Liver (tissue), 9 donors: Measurements from ENCODE around the gene TRIM26. TPM values are rescaled to one million over a fixed set of nuclear protein-coding genes. Genes with fewer than 3 reads are reported as not detected.

Experiments used
- DNase-seq: peaks from one replicate; pipeline ENCODE4 v3.0.0-alpha.2; 2017; ENCODE audit warnings: low spot score
- H3K27ac ChIP-seq, 2 donors: one replicate each; pipeline ENCODE4 v1.7.0; 2013; ENCODE audit warnings: inconsistent platforms in 2 of 2, low read length in 2 of 2, control low read depth in 1 of 2, low read depth in 1 of 2, mild to moderate bottlenecking in 1 of 2
- H3K27me3 ChIP-seq, 4 donors: one replicate each; pipeline versions ENCODE4 v1.6.1 to v1.7.0; 2013; ENCODE audit warnings: low read length in 3 of 4, inconsistent platforms in 1 of 4, mild to moderate bottlenecking in 1 of 4, moderate library complexity in 1 of 4; ENCODE audit not compliant: control insufficient read depth in 4 of 4, insufficient read depth in 4 of 4
- H3K36me3 ChIP-seq, 4 donors: one replicate each; pipeline versions ENCODE4 v1.6.1 to v1.7.0; 2013; ENCODE audit warnings: low read length in 3 of 4, mild to moderate bottlenecking in 3 of 4, low read depth in 1 of 4, moderate library complexity in 1 of 4; ENCODE audit not compliant: control insufficient read depth in 4 of 4, insufficient read depth in 3 of 4
- H3K4me1 ChIP-seq, 4 donors: one replicate each; pipeline versions ENCODE4 v1.6.1 to v1.7.0; 2013; ENCODE audit warnings: low read length in 3 of 4, mild to moderate bottlenecking in 3 of 4, moderate library complexity in 1 of 4; ENCODE audit not compliant: control insufficient read depth in 4 of 4, insufficient read depth in 4 of 4
- H3K4me3 ChIP-seq, 3 donors: one replicate each; pipeline versions ENCODE4 v1.6.1 to v1.7.0; 2013; ENCODE audit warnings: low read length in 3 of 3, control low read depth in 1 of 3, low read depth in 1 of 3, mild to moderate bottlenecking in 1 of 3
- H3K9ac ChIP-seq, 2 donors: one replicate each; pipeline ENCODE4 v1.7.0; 2013; ENCODE audit warnings: low read length in 2 of 2, mild to moderate bottlenecking in 2 of 2, moderate library complexity in 2 of 2, control low read depth in 1 of 2, low read depth in 1 of 2
- H3K9me3 ChIP-seq, 4 donors: one replicate each; pipeline versions ENCODE4 v1.6.1 to v1.7.0; 2013; ENCODE audit warnings: low read length in 3 of 4; ENCODE audit not compliant: control insufficient read depth in 4 of 4
- EGR1 ChIP-seq, 2 donors: IDR thresholded peaks; 2 replicates each; pipeline ENCODE4 v1.6.1; 2016 to 2018; ENCODE audit warnings: antibody characterized with exemption in 2 of 2, low read depth in 2 of 2
- FOXA1 ChIP-seq: IDR thresholded peaks from 2 replicates; pipeline ENCODE4 v1.6.1; 2016; ENCODE audit warnings: antibody characterized with exemption
- FOXA2 ChIP-seq: IDR thresholded peaks from 2 replicates; pipeline ENCODE4 v1.6.1; 2016; ENCODE audit warnings: antibody characterized with exemption
- HNF4A ChIP-seq, 2 donors: conservative IDR thresholded peaks; 2 replicates each; pipeline ENCODE4 v1.6.1; 2016; ENCODE audit warnings: antibody characterized with exemption in 2 of 2, mild to moderate bottlenecking in 2 of 2
- HNF4G ChIP-seq: IDR thresholded peaks from 2 replicates; pipeline ENCODE4 v1.6.1; 2016; ENCODE audit warnings: antibody characterized with exemption
- JUND ChIP-seq, 2 donors: IDR thresholded peaks; 2 replicates each; pipeline ENCODE4 v1.6.1; 2016; ENCODE audit warnings: antibody characterized with exemption in 2 of 2
- NR2F2 ChIP-seq: IDR thresholded peaks from 2 replicates; pipeline ENCODE4 v1.6.1; 2016; ENCODE audit warnings: antibody characterized with exemption
- RAD21 ChIP-seq, 2 donors: IDR thresholded peaks; 2 replicates each; pipeline ENCODE4 v1.6.1; 2016; ENCODE audit warnings: antibody characterized with exemption in 2 of 2, mild to moderate bottlenecking in 2 of 2
- REST ChIP-seq: IDR thresholded peaks from 2 replicates; pipeline ENCODE4 v1.6.1; 2016; ENCODE audit warnings: antibody characterized with exemption, mild to moderate bottlenecking
- RXRA ChIP-seq, 2 donors: IDR thresholded peaks; 2 replicates each; pipeline ENCODE4 v1.6.1; 2017 to 2018; ENCODE audit warnings: antibody characterized with exemption in 2 of 2, mild to moderate bottlenecking in 1 of 2
- SP1 ChIP-seq: IDR thresholded peaks from 2 replicates; pipeline ENCODE4 v1.6.1; 2018; ENCODE audit warnings: antibody characterized with exemption, mild to moderate bottlenecking
- TAF1 ChIP-seq: conservative IDR thresholded peaks from 2 replicates; pipeline ENCODE4 v1.6.1; 2016; ENCODE audit warnings: antibody characterized with exemption, mild to moderate bottlenecking
- YY1 ChIP-seq: IDR thresholded peaks from 2 replicates; pipeline ENCODE4 v1.6.1; 2016; ENCODE audit warnings: antibody characterized with exemption, mild to moderate bottlenecking
- WGBS: extraction: QIAGEN DNeasy Blood & Tissue Kit; methylation state at CpG from one replicate; pipeline ENCODE4 v1.1.7; 2013; 5-methylcytosine and 5-hydroxymethylcytosine counted together
- polyA plus RNA-seq, 2 donors: library from polyadenylated mRNA; stranded (reverse) in 1 of 2; unstranded in 1 of 2; fragments of 200-250 nt in 1 of 2; fragments of >200 nt in 1 of 2; fragmentation: Nextera tagmentation in 1 of 2; extraction: Ambion mirVana in 1 of 2; gene quantifications; one replicate each; pipeline versions ENCODE4 v1.2.1 to v1.2.3, GENCODE V29; 2013 to 2015
- total RNA-seq, 2 donors: library from RNA; depleted of rRNA; stranded (reverse); fragments of >200 nt; gene quantifications; one replicate each; pipeline ENCODE4 v1.2.3, GENCODE V29; 2014
- TF ChIP-seq, protein P1 (sequence below): IDR thresholded peaks from 2 replicates; pipeline ENCODE4 v1.6.1; 2016; ENCODE audit warnings: antibody characterized with exemption
- TF ChIP-seq, protein P2 (sequence below): IDR thresholded peaks from 2 replicates; pipeline ENCODE4 v1.6.1; 2016; ENCODE audit warnings: antibody characterized with exemption
- TF ChIP-seq, protein P3 (sequence below): fragments of 150-350 bp; IDR thresholded peaks from 2 replicates; pipeline ENCODE4 v1.5.1; 2017; ENCODE audit warnings: improper control_type of control experiment, low read depth, low read length; ENCODE audit not compliant: missing input control
- donor health status: healthy.
- donor health status: healthy.
- donor health status: healthy.
- donor health status: healthy.
- donor health status: healthy.

Gene TRIM26, protein sequence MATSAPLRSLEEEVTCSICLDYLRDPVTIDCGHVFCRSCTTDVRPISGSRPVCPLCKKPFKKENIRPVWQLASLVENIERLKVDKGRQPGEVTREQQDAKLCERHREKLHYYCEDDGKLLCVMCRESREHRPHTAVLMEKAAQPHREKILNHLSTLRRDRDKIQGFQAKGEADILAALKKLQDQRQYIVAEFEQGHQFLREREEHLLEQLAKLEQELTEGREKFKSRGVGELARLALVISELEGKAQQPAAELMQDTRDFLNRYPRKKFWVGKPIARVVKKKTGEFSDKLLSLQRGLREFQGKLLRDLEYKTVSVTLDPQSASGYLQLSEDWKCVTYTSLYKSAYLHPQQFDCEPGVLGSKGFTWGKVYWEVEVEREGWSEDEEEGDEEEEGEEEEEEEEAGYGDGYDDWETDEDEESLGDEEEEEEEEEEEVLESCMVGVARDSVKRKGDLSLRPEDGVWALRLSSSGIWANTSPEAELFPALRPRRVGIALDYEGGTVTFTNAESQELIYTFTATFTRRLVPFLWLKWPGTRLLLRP
- total RNA-seq (10 to 100 TPM; 14.9 to 50.1 TPM), polyA plus RNA-seq (10 to 100 TPM; 16.9 to 30.9 TPM)

GRCh38 chr6:30212865-30213666, at the start of gene TRIM26:
TSS of gene TRIM26 (minus strand) at chr6:30213406. CDS start at chr6:30199103, 14,303 bp downstream.
- H3K27ac ChIP-seq: peak within 1 kb of the TSS; percentile 95 to 96
- H3K4me3 ChIP-seq: peak within 1 kb of the TSS; percentile 84 to 98 (median 85)
- peaks cover 12 to 46% (median 41%) of the 10 kb centered on the region in 4 donors for H3K4me1 ChIP-seq
- TF ChIP-seq FOXA2: peak; percentile 7
- peak; percentile 86 for TF ChIP-seq TAF1
- TF ChIP-seq RAD21 (IDR thresholded peaks at IDR 0.05): peak; percentile 8
- peak in 1 of 2 donors; percentile 43 for TF ChIP-seq EGR1 (IDR thresholded peaks at IDR 0.05; ENCODE audit: low read depth in 2 of 2)
- no peak for TF ChIP-seq HNF4G
- TF ChIP-seq, protein P1, sequence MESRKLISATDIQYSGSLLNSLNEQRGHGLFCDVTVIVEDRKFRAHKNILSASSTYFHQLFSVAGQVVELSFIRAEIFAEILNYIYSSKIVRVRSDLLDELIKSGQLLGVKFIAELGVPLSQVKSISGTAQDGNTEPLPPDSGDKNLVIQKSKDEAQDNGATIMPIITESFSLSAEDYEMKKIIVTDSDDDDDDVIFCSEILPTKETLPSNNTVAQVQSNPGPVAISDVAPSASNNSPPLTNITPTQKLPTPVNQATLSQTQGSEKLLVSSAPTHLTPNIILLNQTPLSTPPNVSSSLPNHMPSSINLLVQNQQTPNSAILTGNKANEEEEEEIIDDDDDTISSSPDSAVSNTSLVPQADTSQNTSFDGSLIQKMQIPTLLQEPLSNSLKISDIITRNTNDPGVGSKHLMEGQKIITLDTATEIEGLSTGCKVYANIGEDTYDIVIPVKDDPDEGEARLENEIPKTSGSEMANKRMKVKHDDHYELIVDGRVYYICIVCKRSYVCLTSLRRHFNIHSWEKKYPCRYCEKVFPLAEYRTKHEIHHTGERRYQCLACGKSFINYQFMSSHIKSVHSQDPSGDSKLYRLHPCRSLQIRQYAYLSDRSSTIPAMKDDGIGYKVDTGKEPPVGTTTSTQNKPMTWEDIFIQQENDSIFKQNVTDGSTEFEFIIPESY: peak; percentile 98
- TF ChIP-seq RXRA (IDR thresholded peaks at IDR 0.05): peak; percentile 5 to 42
- TF ChIP-seq REST: peak; percentile 81
- peak; percentile 7 for TF ChIP-seq NR2F2
- no peak for TF ChIP-seq HNF4A (conservative IDR thresholded peaks at IDR 0.05)
- peak; percentile 97 for TF ChIP-seq YY1
- TF ChIP-seq, protein P2, sequence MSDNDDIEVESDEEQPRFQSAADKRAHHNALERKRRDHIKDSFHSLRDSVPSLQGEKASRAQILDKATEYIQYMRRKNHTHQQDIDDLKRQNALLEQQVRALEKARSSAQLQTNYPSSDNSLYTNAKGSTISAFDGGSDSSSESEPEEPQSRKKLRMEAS: peak; percentile 42
- TF ChIP-seq, protein P3, sequence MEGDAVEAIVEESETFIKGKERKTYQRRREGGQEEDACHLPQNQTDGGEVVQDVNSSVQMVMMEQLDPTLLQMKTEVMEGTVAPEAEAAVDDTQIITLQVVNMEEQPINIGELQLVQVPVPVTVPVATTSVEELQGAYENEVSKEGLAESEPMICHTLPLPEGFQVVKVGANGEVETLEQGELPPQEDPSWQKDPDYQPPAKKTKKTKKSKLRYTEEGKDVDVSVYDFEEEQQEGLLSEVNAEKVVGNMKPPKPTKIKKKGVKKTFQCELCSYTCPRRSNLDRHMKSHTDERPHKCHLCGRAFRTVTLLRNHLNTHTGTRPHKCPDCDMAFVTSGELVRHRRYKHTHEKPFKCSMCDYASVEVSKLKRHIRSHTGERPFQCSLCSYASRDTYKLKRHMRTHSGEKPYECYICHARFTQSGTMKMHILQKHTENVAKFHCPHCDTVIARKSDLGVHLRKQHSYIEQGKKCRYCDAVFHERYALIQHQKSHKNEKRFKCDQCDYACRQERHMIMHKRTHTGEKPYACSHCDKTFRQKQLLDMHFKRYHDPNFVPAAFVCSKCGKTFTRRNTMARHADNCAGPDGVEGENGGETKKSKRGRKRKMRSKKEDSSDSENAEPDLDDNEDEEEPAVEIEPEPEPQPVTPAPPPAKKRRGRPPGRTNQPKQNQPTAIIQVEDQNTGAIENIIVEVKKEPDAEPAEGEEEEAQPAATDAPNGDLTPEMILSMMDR: no peak
- TF ChIP-seq JUND (IDR thresholded peaks at IDR 0.05): peak in 1 of 2 donors; percentile 40
- TF ChIP-seq SP1: peak; percentile 80
- no peak for TF ChIP-seq FOXA1
- under 1% methylated on average over 59 of the region's 59 CpGs for WGBS
- no peaks in the 10 kb centered on the region for H3K36me3 ChIP-seq
- no peaks in the 10 kb centered on the region for H3K9me3 ChIP-seq
- no peaks in the 10 kb centered on the region for H3K27me3 ChIP-seq
- peak within 1 kb of the TSS; percentile 99 for H3K9ac ChIP-seq
- DNase-seq: peak; percentile 89
